Peyer's patch (tissue), 4 donors: ENCODE measurements around the gene NSG1.

Source experiments
- CTCF ChIP-seq, 6 experiments: fragments of 450-650 bp in 4 of 6; fragments of 200-600 bp in 2 of 6; sonication (generic) in 1 of 6; IDR thresholded peaks; one replicate each; pipeline ENCODE4 v1.5.1; 2017 to 2019; ENCODE audit warnings: antibody characterized with exemption in 6 of 6, mild to moderate bottlenecking in 3 of 6, moderate library complexity in 1 of 6
- POLR2A ChIP-seq, 2 donors: fragments of 450-650 bp; IDR thresholded peaks; one replicate each; pipeline ENCODE4 v1.5.1; 2017; ENCODE audit warnings: antibody characterized with exemption in 2 of 2, mild to moderate bottlenecking in 2 of 2, moderate library complexity in 2 of 2

GRCh38 chr4:4422856-4423499 is 36.1 kb downstream of the NSG1 start:
- no peak for TF ChIP-seq CTCF (IDR thresholded peaks at IDR 0.05)
- TF ChIP-seq POLR2A (IDR thresholded peaks at IDR 0.05): no peak
